DMS53 (cell line): Measurements from ENCODE around the gene TNK1.

Experiments
- DNase-seq: peaks from one replicate; lab custom pipeline; 2025; lab: John Stamatoyannopoulos, UW

The TNK1 gene

DNA sequence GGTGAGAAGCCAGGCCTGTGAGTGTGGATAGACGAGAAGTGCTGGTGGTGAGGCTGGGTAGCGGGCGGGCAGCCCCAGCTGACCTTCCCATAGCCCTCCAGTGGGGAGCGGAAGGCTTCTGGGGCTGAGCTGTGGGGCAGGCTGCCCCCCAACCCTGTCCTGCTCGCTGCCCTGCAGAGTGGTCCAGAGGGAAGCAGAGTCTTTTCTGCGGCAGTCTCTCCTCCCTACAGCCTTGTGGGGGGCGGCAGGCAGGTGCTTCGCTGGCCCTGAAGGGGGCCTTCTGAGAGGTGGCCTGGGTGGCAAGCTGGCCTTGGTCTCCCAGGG lies 30.5 kb downstream of the TNK1 start:
- DNase-seq, result no peak

DNA sequence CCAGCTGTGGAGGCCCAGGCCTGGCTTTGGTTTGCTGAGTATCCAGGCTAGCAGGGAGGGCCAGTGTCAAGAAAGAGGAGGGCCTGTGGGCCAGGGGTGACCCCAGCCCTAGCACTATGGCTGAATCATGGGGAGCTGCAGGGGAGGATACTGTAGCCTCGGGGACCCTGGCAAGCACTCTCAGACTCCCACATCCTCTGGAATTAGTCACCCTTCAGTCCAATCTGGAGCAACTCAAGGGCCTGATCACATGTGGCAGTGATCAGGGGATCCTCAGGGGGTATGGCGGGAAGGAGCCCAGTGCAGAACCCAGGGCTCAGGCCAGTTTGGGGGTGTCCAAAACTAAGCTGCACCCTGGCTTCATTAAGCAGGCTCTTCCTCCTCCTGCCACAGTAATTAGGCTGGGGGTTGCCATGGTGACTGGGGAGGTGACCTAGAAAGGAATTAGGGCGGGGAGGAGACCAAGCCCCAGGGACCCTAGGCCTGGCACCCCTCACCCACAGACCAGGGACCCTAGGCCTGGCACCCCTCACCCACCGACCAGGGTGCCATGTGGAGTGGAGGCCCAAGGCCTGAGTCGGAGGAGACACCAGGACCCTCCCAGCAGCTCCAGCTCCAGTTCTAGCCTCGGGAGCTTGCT lies 32.6 kb downstream of the TNK1 start:
- no peak for DNase-seq

DNA sequence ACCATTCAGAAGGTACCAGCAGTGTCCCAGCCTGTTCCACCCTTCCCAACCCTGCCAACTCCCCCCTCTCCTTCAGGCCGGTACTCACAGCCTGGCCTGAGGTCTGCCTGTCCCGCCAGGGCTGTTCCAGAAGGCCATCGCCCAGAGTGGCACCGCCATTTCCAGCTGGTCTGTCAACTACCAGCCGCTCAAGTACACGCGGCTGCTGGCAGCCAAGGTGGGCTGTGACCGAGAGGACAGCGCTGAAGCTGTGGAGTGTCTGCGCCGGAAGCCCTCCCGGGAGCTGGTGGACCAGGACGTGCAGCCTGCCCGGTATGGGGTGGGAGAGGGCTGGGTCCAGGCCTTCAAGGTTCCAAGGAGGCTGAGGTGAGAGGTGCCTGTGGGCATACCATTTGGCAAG lies 33.9 kb downstream of the TNK1 start:
- DNase-seq, result no peak

GRCh38 chr17:7415784-7416183 lies 34.9 kb downstream of the TNK1 start:
- no peak for DNase-seq

- DNase-seq, result no peak
These were observed 35.4 kb downstream of the TNK1 start for GRCh38 chr17:7416323-7416722.

DNA sequence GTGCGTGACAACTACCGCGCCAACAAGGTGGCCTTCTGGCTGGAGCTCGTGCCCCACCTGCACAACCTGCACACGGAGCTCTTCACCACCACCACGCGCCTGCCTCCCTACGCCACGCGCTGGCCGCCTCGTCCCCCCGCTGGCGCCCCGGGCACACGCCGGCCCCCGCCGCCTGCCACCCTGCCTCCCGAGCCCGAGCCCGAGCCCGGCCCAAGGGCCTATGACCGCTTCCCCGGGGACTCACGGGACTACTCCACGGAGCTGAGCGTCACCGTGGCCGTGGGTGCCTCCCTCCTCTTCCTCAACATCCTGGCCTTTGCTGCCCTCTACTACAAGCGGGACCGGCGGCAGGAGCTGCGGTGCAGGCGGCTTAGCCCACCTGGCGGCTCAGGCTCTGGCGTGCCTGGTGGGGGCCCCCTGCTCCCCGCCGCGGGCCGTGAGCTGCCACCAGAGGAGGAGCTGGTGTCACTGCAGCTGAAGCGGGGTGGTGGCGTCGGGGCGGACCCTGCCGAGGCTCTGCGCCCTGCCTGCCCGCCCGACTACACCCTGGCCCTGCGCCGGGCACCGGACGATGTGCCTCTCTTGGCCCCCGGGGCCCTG lies 36.3 kb downstream of the TNK1 start:
- DNase-seq, result no peak

DNA sequence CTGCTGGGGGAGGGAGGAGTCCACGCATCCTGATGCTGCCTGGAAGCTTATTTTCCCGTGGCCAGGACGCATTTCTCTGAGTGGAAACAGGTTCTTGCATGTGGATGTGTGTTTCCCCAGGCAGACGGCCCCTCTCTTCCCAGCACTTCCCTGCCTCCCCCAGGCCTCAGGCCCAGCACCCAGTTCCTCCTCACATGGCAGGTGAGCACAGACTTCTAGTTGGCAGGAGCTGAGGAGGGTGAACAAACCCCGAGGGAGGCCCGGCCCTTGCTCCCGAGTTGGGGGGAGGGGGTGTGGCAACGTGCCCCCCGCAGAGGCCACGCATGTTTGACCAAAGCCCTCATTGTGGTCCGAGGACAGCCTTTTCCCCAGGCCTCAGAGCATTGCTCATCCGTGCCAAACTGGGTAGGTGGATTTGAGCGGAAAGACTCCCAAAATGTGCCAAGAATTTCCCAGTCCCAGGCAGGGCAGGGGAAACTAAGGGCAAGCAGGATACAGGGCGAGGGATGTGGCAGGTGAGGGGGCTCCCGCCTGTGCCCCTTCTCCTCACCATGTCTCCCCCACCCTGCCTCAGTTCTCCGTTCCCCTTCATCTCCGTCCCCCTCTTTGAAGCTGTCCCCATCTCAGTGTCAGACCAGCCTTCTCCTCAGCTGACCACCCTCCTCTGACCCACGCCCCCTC lies 37.7 kb downstream of the TNK1 start:
- DNase-seq, result no peak

GRCh38 chr17:7419819-7420610 lies 39.1 kb downstream of the TNK1 start, which contains the start of gene SPEM1:
SPEM1 (plus strand) TSS chr17:7420324; CDS start chr17:7420385, 61 bp downstream.
- DNase-seq, result no peak

DNA sequence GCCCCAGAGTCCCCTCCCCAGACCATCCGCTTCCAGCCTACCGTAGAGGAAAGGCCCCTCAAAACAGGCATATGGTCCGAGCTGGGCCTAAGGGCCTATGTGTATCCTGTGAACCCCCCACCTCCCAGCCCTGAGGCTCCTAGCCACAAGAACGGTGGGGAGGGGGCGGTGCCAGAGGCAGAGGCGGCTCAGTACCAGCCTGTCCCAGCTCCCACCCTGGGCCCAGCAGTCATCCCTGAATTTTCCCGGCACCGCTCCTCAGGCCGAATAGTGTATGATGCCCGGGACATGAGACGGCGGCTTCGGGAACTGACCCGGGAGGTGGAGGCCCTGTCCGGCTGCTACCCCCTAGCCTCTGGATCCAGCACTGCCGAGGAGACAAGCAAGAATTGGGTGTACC lies 40.3 kb downstream of the TNK1 start:
- no peak for DNase-seq

- DNase-seq, result peak; percentile 67
These were observed 42.8 kb downstream of the TNK1 start for GRCh38 chr17:7423679-7424078.

- no peak for DNase-seq
These were observed 44.4 kb downstream of the TNK1 start, which contains the start of gene SPEM2 for GRCh38 chr17:7425316-7425715. SPEM2 (plus strand) TSS chr17:7425616; CDS start chr17:7425689, 73 bp downstream.

DNA sequence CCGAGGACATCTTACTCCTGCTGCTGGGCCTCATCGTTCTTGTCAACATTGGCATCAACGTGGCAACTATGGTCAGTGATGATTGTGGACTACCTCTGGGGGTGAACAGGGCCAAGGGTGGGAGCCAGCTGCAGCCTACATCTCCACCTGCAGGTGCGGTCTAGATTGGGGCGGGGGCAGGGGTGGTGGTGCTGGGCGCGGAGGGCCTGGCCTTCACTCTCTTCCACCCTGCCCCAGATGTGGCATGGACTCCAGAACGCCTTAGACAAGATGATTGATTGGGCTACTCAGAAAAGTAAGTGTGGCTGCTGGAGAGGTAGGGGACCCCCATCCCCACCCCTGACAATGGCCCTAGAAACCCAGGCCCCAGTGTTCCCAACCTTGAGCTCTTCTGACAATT lies 44.9 kb downstream of the TNK1 start:
- DNase-seq, result no peak

DNA sequence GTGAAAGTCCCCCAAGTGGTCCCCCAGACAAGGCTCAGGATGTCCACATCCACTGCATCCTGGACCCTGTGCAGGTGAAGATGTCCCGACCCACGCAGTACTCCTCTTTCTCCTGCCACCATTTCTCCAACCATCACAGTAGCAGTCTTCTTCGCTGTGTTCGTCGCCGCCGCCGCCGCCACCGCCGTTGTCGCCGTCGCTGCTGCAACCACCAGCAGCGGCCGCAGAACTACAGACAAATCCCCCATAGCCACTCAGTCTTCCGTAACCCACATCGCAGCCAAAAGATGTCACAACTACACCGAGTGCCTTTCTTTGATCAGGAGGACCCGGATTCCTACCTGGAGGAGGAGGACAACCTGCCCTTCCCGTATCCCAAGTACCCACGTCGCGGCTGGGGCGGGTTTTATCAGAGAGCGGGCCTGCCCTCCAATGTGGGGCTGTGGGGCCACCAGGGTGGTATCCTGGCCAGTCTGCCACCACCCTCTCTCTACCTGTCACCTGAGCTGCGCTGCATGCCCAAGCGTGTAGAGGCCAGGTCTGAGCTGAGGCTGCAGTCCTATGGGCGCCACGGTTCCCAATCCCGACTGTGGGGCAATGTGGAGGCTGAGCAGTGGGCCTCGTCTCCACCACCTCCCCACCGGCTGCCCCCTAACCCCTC lies 45.4 kb downstream of the TNK1 start:
- DNase-seq, result no peak

DNA sequence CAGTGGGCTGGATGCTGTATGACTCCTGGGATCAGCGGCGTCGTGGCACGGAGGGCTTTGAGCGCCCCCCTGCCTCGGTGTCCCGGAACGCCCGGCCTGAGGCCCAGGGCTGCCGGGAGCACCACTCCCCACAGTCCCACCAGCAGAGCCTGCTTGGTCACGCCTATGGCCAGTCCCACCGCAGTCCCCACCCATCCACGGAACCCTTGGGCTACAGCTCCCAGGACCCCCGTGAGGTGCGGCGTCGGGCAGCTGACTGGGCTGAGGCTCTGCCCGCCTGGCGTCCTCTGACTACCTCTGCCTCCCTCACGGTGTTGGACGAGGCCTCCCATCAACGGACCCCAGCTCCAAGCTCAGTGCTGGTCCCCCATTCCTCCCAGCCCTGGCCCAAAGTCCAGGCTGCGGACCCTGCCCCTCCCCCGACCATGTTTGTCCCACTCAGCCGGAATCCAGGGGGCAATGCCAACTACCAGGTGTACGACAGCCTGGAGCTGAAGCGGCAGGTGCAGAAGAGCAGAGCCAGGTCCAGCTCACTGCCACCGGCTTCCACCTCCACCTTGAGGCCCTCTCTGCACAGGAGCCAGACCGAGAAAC lies 46.1 kb downstream of the TNK1 start:
- DNase-seq, result no peak

- no peak for DNase-seq
These were observed 46.7 kb downstream of the TNK1 start for GRCh38 chr17:7427549-7427948.

- DNase-seq, result no peak
These were observed 47.7 kb downstream of the TNK1 start, which contains the start of gene SPEM3 for GRCh38 chr17:7428557-7428956. SPEM3 (plus strand) TSS chr17:7428857; CDS start chr17:7428903, 46 bp downstream.

GRCh38 chr17:7429722-7430121 lies 48.8 kb downstream of the TNK1 start:
- no peak for DNase-seq

DNA sequence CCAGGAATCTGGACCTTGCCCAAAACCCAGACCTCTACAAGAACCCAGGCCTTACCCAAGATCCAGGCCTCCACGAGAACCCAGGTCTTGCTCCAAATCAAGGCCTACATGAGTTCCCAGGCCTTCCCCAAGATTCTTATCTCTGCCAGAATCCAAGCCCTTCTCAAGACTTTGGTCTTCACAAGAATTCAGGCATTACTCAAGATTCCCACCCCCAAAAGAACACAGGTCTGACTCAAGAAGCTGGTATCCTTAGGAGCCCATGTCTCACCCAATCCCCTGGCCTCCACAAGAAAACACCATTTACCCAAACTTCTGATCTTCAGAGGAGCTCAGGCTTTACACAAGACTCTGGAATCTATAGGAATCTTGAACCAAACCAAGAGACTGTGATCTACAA lies 50.3 kb downstream of the TNK1 start:
- DNase-seq, result no peak

GRCh38 chr17:7432296-7432695 lies 51.4 kb downstream of the TNK1 start:
- no peak for DNase-seq

- DNase-seq, result peak; percentile 89
These were observed 55.0 kb downstream of the TNK1 start for GRCh38 chr17:7435676-7436555.
